ENCODE results near the gene CWC27. TPM values are rescaled to one million over a fixed set of nuclear protein-coding genes. Genes with fewer than 3 reads are reported as not detected.
A peak's percentile ranks its signal among the peaks of the same experiment; 100 is the strongest.

The CWC27 gene
- total RNA-seq, 6 experiments from 2014 or later, result 19.6 to 29.9 (median 25.4) TPM

- H3K4me1 Mint-ChIP-seq (ENCODE audit: low read depth), result peaks cover 21% of the 10 kb centered on the region
- TF ChIP-seq CTCF (IDR thresholded peaks at IDR 0.05), result no peak
- H3K36me3 Mint-ChIP-seq (ENCODE audit: low read depth), result 0 out of 2 replicates have a peak, but pooled peaks cover 5% of the 10 kb centered on the region
- H3K4me3 Mint-ChIP-seq, result no peak overlapping the region
- no peak for DNase-seq
- H3K27me3 Mint-ChIP-seq (ENCODE audit: insufficient read depth), result peaks cover 2% of the 10 kb centered on the region; the same call in 1 of the 2 replicates
- H3K27ac Mint-ChIP-seq, result no peak overlapping the region
- H3K9me3 Mint-ChIP-seq, result 0 out of 2 replicates have a peak, but pooled peaks cover 3% of the 10 kb centered on the region
These were observed 287.2 kb downstream of the CWC27 start for GRCh38 chr5:65055938-65056337.

- Mint-ChIP-seq H3K27me3 (ENCODE audit: insufficient read depth) (peaks cover 2% of the 10 kb centered on the region; the same call in 1 of the 2 replicates), H3K27ac (peak overlapping the region; percentile 84), H3K36me3 (ENCODE audit: low read depth) (0 out of 2 replicates have a peak, but pooled peaks cover 5% of the 10 kb centered on the region), H3K4me1 (ENCODE audit: low read depth) (peaks cover 43% of the 10 kb centered on the region), H3K4me3 (0 out of 2 replicates have a peak overlapping the region, but pooled peaks have one; percentile 6), H3K9me3 (0 out of 2 replicates have a peak, but pooled peaks cover 3% of the 10 kb centered on the region)
- no peak for TF ChIP-seq CTCF (IDR thresholded peaks at IDR 0.05)
- peak; percentile 43 for DNase-seq
These were observed 291.2 kb downstream of the CWC27 start for GRCh38 chr5:65059681-65060598.

GRCh38 chr5:65061250-65061973 is 292.7 kb downstream of the CWC27 start:
- no peak for DNase-seq
- Mint-ChIP-seq H3K27ac (peak overlapping the region; percentile 84; the same call in 1 of the 2 replicates), H3K9me3 (0 out of 2 replicates have a peak, but pooled peaks cover 3% of the 10 kb centered on the region), H3K4me1 (ENCODE audit: low read depth) (peaks cover 43% of the 10 kb centered on the region), H3K36me3 (ENCODE audit: low read depth) (0 out of 2 replicates have a peak, but pooled peaks cover 5% of the 10 kb centered on the region), H3K4me3 (no peak overlapping the region), H3K27me3 (ENCODE audit: insufficient read depth) (peaks cover 2% of the 10 kb centered on the region; the same call in 1 of the 2 replicates)
- TF ChIP-seq CTCF (IDR thresholded peaks at IDR 0.05), result no peak

- Mint-ChIP-seq H3K9me3 (0 out of 2 replicates have a peak, but pooled peaks cover 3% of the 10 kb centered on the region), H3K27ac (peak overlapping the region; percentile 7; the same call in 1 of the 2 replicates), H3K27me3 (ENCODE audit: insufficient read depth) (peaks cover 2% of the 10 kb centered on the region; the same call in 1 of the 2 replicates), H3K4me3 (no peak overlapping the region), H3K4me1 (ENCODE audit: low read depth) (peaks cover 43% of the 10 kb centered on the region), H3K36me3 (ENCODE audit: low read depth) (0 out of 2 replicates have a peak, but pooled peaks cover 5% of the 10 kb centered on the region)
- DNase-seq, result no peak
- TF ChIP-seq CTCF (IDR thresholded peaks at IDR 0.05), result no peak
These were observed 293.2 kb downstream of the CWC27 start for GRCh38 chr5:65061974-65062353.

GRCh38 chr5:65062469-65063083 is 293.8 kb downstream of the CWC27 start:
- H3K27me3 Mint-ChIP-seq (ENCODE audit: insufficient read depth), result peaks cover 2% of the 10 kb centered on the region; the same call in 1 of the 2 replicates
- H3K4me1 Mint-ChIP-seq (ENCODE audit: low read depth), result peaks cover 43% of the 10 kb centered on the region
- DNase-seq, result peak; percentile 73
- 0 out of 2 replicates have a peak, but pooled peaks cover 5% of the 10 kb centered on the region for H3K36me3 Mint-ChIP-seq (ENCODE audit: low read depth)
- H3K4me3 Mint-ChIP-seq, result peak overlapping the region; percentile 59
- H3K9me3 Mint-ChIP-seq, result 0 out of 2 replicates have a peak, but pooled peaks cover 3% of the 10 kb centered on the region
- H3K27ac Mint-ChIP-seq, result peak overlapping the region; percentile 86
- no peak for TF ChIP-seq CTCF (IDR thresholded peaks at IDR 0.05)
